SU-DHL-6 (cell line): ENCODE data around the gene SPTLC1.

Source experiments
- CTCF ChIP-seq: fragments of 200-600 bp; sonication (generic); IDR thresholded peaks from one replicate; pipeline ENCODE4 v1.5.1; 2017; ENCODE audit warnings: antibody characterized with exemption, mild to moderate bottlenecking, low read length, moderate library complexity; ENCODE audit not compliant: insufficient read depth, poor library complexity, severe bottlenecking
- EZH2phosphoT487 ChIP-seq: fragments of 200-600 bp; sonication (generic), shearing (Covaris generic); conservative IDR thresholded peaks from 2 replicates; pipeline ENCODE4 v1.6.1; 2018; ENCODE audit warnings: mild to moderate bottlenecking, antibody characterized with exemption, low read length, moderate library complexity, mixed read lengths

GRCh38 chr9:92010705-92011536 lies 104.3 kb downstream of the SPTLC1 start:
- TF ChIP-seq CTCF = no peak
- TF ChIP-seq EZH2phosphoT487 = no peak
